HTR-8/SVneo (cell line): ENCODE measurements around the gene CMC1.

Experiments used
- DNase-seq: peaks from one replicate; pipeline ENCODE4 v3.0.0; 2011; ENCODE audit warnings: low spot score, mixed read lengths; ENCODE audit not compliant: insufficient read length
- FAIRE-seq: peaks from 2 replicates; lab custom pipeline; 2011; peaks lifted over from hg19 to GRCh38; lab: Jason Lieb, UNC

The CMC1 gene

DNA sequence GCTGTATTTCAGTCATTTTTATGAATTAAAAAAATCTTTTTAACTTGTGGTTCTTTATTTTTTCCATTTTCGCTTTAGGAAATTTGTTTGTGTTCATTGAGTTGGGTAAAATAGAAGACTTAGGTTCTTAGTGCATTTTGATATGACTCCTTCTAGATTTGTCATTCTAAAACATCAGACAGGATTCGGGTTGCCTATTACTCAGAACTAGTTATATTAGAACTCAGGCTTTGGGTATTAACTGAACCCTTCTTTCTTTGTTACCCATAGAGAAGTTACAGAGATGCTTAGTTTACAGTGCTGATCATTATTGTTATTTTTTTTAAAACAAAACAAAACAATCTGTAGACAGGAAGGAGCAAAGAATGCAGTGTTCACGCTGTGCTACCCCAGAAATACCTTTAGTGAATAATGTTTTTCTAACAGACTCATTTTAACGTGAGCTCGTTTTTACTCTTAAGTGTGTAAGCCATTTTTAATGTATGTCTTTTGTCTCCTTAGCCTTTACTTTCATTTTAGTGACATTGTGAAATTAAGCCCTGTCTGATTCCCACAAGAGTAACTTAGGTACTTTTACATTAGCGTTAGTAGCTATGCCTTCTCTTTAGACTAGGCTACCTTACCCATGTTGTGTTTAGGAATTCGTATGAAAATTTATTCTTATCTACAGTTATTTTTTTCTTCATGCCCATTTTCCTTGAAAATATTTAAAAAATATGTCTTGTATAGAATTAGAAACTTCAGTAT is 53.4 kb downstream of the CMC1 start:
- FAIRE-seq (no peak), DNase-seq (no peak)

DNA sequence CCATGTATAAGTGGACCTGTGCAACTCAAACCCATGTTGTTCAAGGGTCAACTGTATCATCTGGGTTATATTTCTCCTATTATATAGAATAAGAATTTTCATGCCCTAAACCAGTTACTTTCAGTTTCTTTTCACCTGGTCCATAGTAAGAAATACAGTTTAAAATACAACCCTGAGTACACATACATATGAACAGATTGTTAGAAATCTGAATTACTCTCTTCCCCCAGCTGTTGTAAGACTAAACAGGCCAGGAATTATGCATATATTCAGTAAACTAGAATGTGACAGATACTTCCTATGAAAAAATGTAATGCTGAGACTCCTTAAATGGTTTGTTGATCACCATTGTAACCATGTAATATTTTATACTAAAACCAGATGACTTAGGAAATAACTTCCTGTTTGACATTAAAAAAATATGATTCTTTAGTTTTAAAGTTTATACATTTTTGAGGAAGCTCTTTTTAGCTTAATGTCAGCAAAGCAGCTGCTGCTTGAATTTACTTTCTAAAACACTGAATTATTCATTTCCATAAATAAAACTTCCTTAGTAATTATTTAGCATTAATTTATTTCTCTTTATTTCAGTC is 54.6 kb downstream of the CMC1 start:
- no peak for FAIRE-seq
- no peak for DNase-seq

DNA sequence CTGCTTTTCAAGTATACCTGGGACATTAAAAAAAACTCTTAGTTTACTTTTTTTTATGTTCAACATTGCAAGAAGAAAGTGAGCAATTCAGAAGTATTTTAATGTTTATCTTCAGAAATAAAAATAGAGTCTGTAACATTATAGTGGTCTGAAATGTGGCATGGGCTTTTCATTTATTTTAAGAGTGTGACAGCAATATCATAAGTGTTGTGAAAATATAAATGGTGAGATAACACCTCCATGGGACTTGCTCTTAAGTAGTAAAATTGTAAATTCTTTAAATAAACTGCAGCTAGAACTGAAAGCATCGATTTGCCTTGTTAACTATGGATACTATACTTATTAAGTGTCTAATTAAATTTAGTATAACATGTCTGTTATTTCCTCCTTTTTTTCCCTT is 58.3 kb downstream of the CMC1 start:
- no peak for FAIRE-seq
- DNase-seq, result no peak

DNA sequence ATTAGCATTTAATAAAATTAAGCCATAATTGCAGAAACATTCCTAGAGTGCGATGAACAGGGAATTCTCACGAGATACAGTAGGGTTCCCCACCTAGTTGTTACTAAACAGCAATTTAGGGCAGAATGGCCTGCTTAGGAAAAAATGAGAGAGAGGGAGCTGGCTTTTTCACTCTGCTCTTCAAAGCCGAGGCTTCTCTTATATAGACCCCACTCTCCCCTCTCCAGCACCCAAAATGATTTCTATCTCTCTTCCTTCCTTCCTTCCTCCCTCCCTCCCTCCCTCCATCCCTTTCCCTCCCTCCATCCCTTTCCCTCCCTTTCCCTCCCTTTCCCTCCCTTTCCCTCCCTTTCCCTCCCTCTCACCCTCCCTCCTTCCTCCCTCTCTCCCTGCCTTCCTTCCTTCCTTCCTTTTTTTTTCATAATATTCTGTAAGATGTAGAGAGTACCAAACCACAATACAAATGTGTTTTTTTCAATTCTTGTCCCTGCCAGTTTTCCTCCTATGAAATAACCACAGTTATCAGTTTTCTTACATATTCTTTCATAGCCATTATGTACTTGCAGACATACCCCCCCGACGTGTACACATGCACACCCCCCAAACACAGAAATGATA is 59.0 kb downstream of the CMC1 start:
- FAIRE-seq, result no peak
- no peak for DNase-seq

DNA sequence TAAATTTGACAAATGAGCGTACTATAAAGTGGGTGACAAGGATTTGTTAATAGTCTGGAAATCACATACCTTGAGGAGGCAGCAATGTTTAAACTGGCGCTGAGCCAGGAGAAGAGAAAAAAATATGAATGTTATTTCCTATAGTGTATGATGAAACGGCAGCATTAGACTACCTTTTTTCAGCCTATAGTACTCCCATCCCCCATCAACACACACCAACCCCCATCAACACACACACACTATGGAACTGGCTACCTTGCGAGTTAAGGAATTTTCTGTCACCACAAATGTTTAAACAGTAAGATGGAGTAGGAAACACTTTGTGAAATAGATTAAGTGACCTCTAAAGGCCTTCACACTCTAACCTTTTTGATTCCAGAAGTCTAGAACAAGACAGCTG is 60.3 kb downstream of the CMC1 start:
- no peak for DNase-seq
- FAIRE-seq, result no peak

DNA sequence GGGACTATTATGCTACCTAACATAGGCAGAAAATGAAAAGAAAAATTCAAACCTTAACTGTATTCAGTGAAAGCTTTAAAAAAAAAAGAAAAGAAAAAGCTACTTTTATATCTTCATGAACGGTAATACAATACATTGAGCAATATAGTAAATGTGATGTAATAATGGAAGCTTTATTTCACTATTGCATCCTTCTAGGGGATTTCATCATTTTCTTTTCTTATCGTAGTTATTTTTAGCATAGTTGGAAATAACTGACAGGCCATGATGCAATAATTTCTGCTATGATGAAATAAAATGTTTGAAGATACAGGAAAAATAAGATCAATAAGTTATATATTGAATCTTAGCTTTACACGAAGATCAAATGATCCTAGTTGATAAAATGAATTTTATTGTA is 66.8 kb downstream of the CMC1 start:
- FAIRE-seq (no peak), DNase-seq (no peak)

DNA sequence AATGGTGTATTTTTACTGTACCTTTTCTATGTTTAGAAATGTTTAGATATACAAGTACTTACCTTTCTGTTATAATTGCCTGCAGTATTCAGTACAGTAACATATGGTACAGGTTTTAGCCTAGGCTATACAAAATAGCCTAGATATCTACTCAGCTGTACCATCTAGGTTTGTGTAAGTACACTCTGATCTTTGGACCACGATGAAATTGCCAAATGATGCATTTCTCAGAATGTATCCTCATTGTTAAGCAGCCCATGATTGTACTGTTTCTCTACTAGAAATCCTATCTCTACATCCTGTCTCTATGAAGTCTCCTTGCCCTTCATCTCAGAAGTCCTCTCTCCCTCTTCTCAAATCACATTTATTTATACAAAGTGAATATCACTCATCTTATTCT is 74.3 kb downstream of the CMC1 start:
- DNase-seq (no peak), FAIRE-seq (no peak)

DNA sequence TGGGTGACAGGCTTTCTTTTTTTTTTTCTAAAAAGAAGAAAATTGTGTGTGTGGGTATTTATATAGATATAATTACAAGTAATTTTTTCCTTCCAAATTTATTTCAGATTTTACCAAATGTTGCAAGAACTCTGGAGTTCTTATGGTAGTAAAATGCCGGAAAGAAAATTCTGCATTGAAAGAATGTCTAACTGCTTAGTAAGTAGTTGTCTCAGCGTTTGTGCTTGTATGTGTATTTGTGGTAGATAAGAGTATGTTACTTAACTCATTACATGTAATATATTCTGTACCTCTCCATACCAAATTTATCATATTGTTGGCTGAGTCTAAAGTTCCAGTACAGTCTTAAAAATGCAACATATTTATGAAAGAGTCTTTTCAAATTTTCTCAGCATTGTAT is 74.8 kb downstream of the CMC1 start:
- no peak for FAIRE-seq
- no peak for DNase-seq

DNA sequence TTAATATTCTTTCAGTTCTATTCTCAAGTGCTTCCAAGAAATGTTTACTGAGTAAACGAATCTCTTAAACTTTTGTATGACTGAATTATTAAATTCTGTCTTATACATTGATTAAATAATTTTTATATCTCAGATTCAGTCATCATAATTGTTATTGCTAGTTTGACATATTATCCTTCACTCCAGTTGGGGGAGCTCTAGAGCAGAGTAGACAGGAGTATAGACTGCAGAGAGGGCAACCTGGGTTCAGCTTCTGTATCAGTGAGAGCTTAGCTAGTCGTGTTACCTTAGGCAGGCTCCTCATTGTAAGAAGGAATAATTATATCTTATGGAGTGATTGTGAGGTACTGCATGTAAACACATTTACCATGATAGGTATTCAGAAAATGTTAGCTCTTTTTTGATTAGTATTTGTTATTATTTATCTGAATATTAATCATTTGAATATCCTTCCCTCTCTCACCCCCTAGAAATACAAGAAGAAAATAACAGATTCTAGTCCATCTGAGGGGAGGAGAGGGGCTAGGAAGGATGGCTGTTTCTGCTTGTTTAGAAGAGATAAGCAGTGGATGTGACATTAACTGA is 76.1 kb downstream of the CMC1 start:
- DNase-seq, result peak; percentile 22
- FAIRE-seq, result no peak

DNA sequence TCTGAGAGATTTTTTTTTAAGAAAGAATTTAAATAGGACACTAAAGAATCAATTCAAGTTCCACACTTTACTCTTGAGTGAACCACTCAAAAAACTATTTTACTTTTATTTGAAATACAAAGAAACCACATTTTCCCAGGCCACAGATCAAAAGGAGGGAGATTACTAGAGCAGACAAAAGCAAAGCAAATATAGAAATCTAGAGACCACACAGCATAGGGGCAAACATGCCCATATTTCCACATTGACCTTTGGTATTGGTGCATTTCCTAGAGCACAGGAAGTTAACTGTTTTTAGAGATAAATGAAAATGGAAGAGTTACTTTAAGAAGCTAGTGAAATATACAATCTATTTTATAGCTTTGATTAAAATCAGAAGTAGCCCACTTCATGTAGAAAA is 79.6 kb downstream of the CMC1 start:
- no peak for DNase-seq

DNA sequence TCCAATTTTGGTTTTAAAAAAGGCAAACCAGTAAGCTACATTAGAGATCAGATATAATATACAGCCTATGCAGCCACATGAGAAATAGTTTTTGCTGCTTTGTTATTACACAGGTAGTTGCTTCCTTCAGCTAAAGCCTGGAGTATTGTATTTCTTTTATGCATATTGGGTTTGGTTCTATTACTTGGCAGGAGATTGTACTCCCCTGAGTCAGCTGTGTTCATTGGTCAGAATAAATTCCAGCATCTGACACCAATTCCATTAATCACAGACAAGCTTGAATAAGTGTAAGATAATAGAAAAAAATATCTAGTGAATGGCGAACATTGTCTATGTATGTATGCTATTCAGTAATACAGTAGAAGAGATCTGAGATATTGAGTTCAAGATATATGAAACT is 81.0 kb downstream of the CMC1 start:
- DNase-seq (no peak), FAIRE-seq (no peak)

More for the DNA sequence above, 79.6 kb downstream of the CMC1 start:
- no peak for FAIRE-seq

DNA sequence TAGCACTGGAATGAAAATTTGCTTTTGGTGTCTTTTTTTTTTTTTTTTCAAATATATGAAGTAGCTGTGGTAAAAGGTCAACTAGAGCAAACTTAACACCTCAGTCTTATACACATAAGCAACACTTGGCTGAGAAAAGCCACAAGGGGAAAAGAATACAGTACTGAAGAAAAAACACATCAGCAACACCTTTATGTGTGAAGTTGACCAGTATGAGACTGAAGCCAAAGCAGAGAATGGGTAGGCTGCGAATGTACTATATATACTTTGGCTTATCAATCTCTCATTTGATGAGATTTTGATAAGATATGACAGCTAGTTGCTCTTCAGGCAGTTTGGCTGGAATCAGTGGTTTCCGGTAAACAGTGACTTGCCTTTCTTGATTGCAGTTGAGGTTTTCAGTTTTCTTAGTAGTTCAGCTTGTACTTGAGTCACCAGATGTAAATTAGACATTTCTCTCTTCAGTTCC is 85.1 kb downstream of the CMC1 start:
- FAIRE-seq (no peak), DNase-seq (no peak)

DNA sequence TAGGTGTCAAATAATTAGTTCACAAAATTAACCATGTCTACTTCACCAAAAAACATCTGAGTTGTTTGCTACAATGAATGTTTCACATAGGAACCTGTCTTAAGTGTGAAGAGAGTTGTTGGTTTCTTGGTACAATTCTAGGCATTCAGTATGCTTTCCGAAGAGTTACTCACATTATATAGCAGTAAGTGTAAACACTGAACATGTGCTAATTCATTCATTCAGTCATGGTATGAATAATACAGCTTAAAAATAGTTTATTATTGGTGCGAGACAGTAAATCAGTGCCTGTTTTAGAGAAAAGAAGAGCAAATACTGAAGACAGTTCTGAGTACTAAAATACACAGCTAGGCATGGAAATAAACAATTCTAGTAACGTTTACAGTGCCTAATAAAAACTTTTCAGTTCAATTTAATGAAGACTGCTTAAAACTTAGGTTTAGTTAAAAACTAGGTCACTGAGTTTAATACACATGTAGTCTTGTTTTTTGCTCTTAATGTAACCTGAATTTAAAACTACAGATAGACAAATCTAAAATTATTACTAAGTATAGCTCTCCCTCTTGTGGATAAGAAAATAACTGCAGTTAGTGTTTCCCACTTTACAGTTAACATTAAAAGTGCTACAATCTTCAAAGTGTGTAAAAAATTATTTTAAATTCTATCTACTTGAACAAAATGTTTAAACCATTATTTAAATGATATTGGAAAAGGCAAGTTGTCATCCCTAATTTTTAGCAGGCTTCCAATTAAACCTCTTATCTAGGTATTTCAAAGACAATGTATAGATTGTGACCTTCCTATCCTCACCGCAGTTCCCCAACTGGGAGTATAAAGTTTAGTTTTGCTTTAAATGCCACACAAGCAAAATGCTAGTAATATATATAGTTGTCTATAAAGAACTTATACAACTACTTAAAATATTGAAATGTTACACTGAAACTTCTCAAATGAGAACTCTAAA is 87.1 kb downstream of the CMC1 start:
- FAIRE-seq, result no peak
- no peak for DNase-seq

DNA sequence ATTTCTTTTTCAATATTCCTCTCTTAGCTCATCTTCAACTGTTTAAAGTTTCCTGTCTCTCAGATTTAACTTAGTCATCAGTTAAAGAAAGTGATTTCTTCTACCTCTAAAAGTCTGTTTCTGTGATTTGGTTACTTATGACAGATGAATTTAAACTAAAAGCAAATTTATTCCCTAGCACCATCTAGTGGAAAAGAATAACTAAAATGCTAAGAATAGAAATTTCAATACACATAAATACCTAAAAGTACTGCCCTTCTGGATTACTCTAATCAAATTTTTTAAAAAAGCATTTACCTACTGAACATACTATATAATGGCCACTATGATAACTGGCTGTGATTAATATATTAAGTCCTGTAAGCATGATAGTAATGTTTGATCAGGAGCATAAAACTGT is 93.1 kb downstream of the CMC1 start:
- no peak for FAIRE-seq
- no peak for DNase-seq

DNA sequence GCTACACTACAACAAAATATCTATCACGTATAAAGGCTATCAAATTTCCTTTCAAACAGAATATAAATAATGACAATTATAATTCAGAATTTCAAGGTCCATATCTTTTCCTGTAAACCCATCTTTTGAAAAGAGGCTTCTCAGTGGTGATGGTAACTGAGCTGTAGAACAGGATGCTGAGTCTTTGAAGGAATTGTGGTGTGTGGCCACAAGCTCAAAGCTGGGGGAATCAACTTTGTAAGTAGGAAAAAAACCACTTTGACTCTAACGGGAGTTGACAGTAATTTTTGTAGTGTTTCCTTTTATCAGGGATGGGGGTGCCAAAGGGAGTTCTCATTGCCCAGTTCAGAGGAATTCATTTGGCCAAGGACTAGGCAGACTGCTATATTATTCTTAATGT is 93.8 kb downstream of the CMC1 start:
- FAIRE-seq, result no peak
- no peak for DNase-seq

DNA sequence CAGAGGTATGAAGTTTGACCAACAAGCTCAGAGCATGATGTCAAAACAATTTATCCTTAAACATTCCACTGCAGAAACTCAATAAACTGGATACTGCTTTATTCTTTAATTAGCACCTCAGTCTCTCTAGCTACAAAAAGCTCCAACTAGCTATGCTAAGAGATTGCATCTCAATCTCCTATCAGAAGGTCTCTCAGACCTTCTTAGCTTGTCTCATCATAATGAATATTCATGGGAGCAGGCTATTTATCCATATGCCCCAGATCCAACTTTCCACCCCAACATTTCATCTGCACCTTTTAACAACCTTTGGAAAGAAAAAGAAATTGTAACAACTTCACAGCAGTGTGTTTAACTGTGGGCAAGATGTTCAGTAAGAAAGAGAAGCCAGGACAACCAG is 95.8 kb downstream of the CMC1 start:
- DNase-seq, result no peak
- FAIRE-seq, result no peak

DNA sequence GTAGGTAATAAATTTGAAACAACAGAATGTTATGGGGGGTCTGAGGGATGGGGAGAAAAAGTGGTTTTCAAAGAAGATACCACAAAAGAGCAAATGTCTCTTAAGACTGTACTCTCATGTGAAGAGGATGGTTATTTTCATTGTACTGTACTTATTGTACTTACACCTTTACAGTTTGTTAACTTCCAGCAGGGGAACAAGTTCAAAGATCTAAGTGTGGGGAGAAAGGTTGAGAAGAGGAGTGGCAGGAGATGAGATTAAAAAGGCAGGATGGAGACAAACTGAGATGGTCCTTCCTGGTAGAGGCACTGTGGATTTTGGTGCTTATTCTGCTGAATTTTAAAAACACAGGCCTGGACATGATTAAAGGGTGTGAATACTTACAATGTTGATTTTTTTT is 101.7 kb downstream of the CMC1 start:
- FAIRE-seq (no peak), DNase-seq (no peak)

DNA sequence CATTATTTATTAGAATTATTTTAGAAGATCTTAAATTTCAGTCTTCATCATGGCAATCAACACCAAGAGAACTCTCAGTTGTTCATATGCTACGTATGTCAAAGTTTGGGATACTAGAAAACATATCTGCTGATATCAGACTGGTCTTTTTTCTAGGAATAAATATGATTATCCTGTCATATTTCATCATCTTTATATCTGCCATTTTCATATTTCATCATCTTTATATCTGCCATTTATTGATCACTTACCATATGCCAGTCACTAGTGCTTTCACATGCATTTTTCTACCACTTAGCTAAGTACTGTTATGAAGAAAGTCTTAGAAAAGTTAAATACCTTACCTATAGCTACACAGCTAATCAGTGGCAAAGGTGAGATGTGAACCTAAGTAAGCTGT is 104.3 kb downstream of the CMC1 start:
- DNase-seq (no peak), FAIRE-seq (no peak)

DNA sequence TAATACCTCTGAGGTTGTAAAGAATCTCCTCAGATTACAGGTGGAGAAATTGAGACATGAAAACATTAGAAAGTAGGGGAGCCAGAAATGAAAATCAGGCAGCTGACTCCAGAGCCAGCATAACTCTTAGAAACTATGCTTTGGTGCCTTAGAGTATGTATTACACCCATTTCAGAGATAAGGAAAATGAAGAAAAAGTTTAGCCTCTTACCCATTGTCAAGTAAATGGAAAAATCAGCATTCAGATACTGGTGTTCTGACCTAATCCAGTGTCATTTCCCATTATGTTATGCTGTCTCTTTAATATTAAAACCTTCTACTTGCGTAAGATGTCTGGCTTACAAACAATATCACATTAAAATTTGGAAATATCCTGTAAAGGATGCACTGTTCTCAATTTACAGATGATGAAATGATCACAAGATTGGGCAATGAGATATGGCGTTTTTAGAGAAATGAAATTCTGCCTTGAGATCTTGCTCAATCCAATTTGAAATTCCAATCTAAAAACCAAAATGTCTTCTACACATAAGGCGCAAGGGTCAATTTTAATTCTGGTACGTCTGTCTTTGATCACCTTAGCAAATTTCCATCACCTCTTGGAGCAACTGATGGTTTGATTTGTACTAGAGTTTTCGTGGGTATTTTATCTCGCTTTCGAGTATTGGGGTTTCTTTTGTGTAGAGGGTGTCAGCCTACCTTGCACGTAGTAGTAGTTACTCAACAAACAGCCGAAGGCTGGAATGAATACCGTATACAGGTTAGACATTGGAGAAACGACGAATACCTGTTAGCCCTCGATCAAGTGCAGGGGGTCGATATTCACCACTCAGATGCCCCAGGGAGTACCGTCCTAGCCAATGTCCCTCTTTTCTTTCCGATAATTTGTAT is 106.2 kb downstream of the CMC1 start:
- FAIRE-seq, result no peak
- no peak for DNase-seq
